A673 (cell line): Measurements from ENCODE around the gene RPTOR. TPM values are rescaled to one million over a fixed set of nuclear protein-coding genes. Genes with fewer than 3 reads are reported as not detected.

ENCODE experiments used
- BruUV-seq: library from RNA; stranded (reverse); fragments of 400-500 nt; replicated peaks from 2 replicates; lab custom pipeline; 2021; lab: Mats Ljungman, UMichigan
- CTCF ChIA-PET: fragments of 300-600 bp; sonication (Branson Sonifier 250); formaldehyde crosslinking; loops from one replicate; lab custom pipeline; 2022; ENCODE audit warnings: antibody characterized with exemption; lab: Charles Lee
- POLR2A ChIA-PET: fragments of 300-600 bp; sonication (Branson Sonifier 250); formaldehyde crosslinking; loops from one replicate; lab custom pipeline; 2022; ENCODE audit warnings: antibody characterized with exemption; ENCODE audit not compliant: low non-redundant PET; lab: Charles Lee
- DNase-seq: peaks from one replicate; pipeline ENCODE4 v3.0.0-alpha.2; 2015; ENCODE audit warnings: low spot score
- H3K27ac ChIP-seq: fragments of 200-600 bp; sonication (generic); 2 replicates; pipeline ENCODE4 v1.5.1; 2016; ENCODE audit warnings: mixed run types, low read depth, mild to moderate bottlenecking, mixed read lengths, antibody characterized with exemption, low read length; ENCODE audit not compliant: poor library complexity, severe bottlenecking
- H3K27me3 ChIP-seq: fragments of 200-600 bp; sonication (generic); replicated peaks from 2 replicates; pipeline ENCODE4 v1.6.1; 2017; ENCODE audit warnings: mixed run types, low read depth, mild to moderate bottlenecking, mixed read lengths, antibody characterized with exemption, low read length; ENCODE audit not compliant: insufficient read depth, poor library complexity
- H3K36me3 ChIP-seq: fragments of 200-600 bp; sonication (generic); 2 replicates; pipeline ENCODE4 v1.6.1; 2016; ENCODE audit warnings: mixed run types, mild to moderate bottlenecking, mixed read lengths, antibody characterized with exemption, low read length; ENCODE audit not compliant: insufficient read depth, poor library complexity, severe bottlenecking
- H3K4me1 ChIP-seq: fragments of 200-600 bp; sonication (generic); 2 replicates; pipeline ENCODE4 v1.6.1; 2017; ENCODE audit warnings: mixed run types, mild to moderate bottlenecking, mixed read lengths, antibody characterized with exemption, low read length; ENCODE audit not compliant: insufficient read depth, poor library complexity, severe bottlenecking
- H3K4me3 ChIP-seq: fragments of 200-600 bp; sonication (generic); 2 replicates; pipeline ENCODE4 v1.5.1; 2016; ENCODE audit warnings: low read depth, mixed run types, mild to moderate bottlenecking, mixed read lengths, low read length; ENCODE audit not compliant: poor library complexity, severe bottlenecking
- H3K9me3 ChIP-seq: fragments of 200-600 bp; sonication (generic); 2 replicates; pipeline ENCODE4 v1.6.1; 2016; ENCODE audit warnings: mixed run types, low read depth, mild to moderate bottlenecking, mixed read lengths, antibody characterized with exemption, low read length; ENCODE audit not compliant: poor library complexity, severe bottlenecking
- EZH2 ChIP-seq: fragments of 200-600 bp; sonication (generic); IDR thresholded peaks from 2 replicates; pipeline ENCODE4 v1.6.1; 2017; ENCODE audit warnings: borderline replicate concordance, low read depth, mild to moderate bottlenecking, mixed read lengths, antibody characterized with exemption, low read length; ENCODE audit not compliant: poor library complexity, severe bottlenecking
- intact Hi-C: fragments of 100-400 bp; cut with micrococcal nuclease; formaldehyde crosslinking; loops from one replicate; pipeline ENCODE4 v1.10.0; 2022; ENCODE audit not compliant: unreplicated experiment
- total RNA-seq: library from RNA; stranded (reverse); gene quantifications from 2 replicates; pipeline ENCODE4 v1.2.3, GENCODE V29; 2021
- TF ChIP-seq, protein P1 (sequence below): fragments of 300-800, 200-600 bp; sonication (generic); conservative IDR thresholded peaks from 2 replicates; pipeline ENCODE4 v1.5.1; 2017; ENCODE audit warnings: low read depth, mild to moderate bottlenecking, antibody characterized with exemption, low read length, moderate library complexity, mixed read lengths

Gene RPTOR
- total RNA-seq, 1 experiment from 2014 or later = 55.2 TPM

DNA sequence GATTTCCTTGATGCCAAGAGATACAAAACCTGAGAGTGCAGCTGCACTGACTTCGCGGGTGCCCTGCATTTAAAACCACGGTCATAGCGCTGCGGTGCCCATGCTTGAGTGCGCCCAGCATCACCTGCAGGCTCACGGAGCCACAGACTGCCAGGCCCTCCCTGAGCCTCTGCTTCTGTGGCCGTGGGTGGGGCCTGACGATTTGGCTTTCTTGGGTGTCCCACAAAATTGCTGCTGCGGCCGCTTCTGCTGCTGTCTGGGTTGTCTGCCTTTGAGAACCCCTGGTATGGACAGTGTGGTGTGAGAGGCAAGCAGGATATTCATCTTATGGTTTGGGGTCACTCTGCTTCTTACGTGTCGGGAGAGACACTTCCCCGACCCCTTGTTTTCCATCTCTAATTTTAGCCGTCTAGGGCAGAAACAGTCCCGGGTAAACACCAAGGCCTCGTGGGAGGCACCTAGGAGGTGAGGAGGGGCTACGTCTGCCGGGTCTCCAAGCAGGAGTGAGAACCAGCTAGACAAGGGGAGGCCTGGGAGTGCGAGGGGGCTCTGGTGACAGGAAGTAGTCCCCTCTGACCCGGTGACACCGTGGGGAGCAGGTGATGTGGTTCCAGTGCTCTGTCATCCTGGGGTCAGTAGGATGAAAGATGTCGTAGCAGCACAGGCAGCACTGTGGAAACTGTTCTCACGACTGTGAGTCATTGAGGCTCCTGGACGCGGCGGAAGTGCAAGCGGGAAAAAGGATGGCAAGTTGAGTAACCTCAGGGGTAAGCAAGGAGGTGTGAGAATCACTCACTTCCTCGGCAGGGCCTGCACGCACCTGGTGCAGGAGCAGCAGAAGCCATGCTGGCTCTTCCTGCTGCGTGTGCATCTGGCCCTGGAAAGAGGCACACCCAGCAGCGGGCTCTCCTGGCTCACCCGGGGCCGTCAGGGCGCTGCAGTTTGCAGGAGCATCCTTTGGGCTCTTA lies 176.3 kb downstream of the RPTOR start:
- TF ChIP-seq EZH2 = no peak
- TF ChIP-seq, protein P1, sequence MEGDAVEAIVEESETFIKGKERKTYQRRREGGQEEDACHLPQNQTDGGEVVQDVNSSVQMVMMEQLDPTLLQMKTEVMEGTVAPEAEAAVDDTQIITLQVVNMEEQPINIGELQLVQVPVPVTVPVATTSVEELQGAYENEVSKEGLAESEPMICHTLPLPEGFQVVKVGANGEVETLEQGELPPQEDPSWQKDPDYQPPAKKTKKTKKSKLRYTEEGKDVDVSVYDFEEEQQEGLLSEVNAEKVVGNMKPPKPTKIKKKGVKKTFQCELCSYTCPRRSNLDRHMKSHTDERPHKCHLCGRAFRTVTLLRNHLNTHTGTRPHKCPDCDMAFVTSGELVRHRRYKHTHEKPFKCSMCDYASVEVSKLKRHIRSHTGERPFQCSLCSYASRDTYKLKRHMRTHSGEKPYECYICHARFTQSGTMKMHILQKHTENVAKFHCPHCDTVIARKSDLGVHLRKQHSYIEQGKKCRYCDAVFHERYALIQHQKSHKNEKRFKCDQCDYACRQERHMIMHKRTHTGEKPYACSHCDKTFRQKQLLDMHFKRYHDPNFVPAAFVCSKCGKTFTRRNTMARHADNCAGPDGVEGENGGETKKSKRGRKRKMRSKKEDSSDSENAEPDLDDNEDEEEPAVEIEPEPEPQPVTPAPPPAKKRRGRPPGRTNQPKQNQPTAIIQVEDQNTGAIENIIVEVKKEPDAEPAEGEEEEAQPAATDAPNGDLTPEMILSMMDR = no peak
- no TSS peak for BruUV-seq
- POLR2A ChIA-PET = no interaction called here
- CTCF ChIA-PET = no interaction called here
- Histone ChIP-seq H3K27me3 (no peaks in the 10 kb centered on the region), H3K4me1 (peaks cover 28% of the 10 kb centered on the region), H3K4me3 (no peak overlapping the region), H3K9me3 (no peaks in the 10 kb centered on the region), H3K27ac (no peak overlapping the region), H3K36me3 (no peaks in the 10 kb centered on the region)
- DNase-seq = no peak
- intact Hi-C loops = no loop called here

DNA sequence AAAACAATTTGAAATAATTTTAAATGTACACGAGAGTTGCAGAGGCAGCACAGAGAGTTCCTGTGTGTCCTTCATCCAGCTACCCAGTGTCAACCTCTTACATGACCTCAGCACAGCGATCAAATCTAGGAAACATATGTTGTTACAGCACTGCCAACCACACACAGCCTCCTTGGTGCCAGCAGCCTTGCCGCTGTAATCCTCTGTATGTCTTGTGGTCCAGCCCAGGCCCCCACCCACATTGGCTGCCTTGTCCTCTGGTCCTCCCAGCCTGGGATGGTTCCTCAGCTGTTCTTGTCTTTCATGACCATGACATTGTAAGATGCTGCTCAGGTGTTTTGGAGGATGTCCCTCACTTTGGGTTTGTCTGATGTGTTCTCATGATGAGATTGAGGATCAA lies 178.0 kb downstream of the RPTOR start:
- H3K4me1 ChIP-seq = peaks cover 29% of the 10 kb centered on the region
- no peaks in the 10 kb centered on the region for H3K9me3 ChIP-seq
- DNase-seq = no peak
- TF ChIP-seq, protein P1 = no peak
- no peak for TF ChIP-seq EZH2
- POLR2A ChIA-PET = no interaction called here
- no peaks in the 10 kb centered on the region for H3K36me3 ChIP-seq
- BruUV-seq = no TSS peak
- no peaks in the 10 kb centered on the region for H3K27me3 ChIP-seq
- CTCF ChIA-PET = no interaction called here
- no peak overlapping the region for H3K4me3 ChIP-seq
- H3K27ac ChIP-seq = no peak overlapping the region
- intact Hi-C loops = no loop called here

GRCh38 chr17:80724775-80725266 lies 180.2 kb downstream of the RPTOR start:
- peak overlapping the region; percentile 41 for H3K27ac ChIP-seq
- POLR2A ChIA-PET = no interaction called here
- H3K36me3 ChIP-seq = no peaks in the 10 kb centered on the region
- no peaks in the 10 kb centered on the region for H3K9me3 ChIP-seq
- peaks cover 21% of the 10 kb centered on the region for H3K4me1 ChIP-seq
- no peak for TF ChIP-seq EZH2
- TF ChIP-seq, protein P1 = no peak
- H3K27me3 ChIP-seq = no peaks in the 10 kb centered on the region
- DNase-seq = peak; percentile 87
- no peak overlapping the region for H3K4me3 ChIP-seq
- CTCF ChIA-PET = no interaction called here
- intact Hi-C loops = no loop called here
- BruUV-seq = no TSS peak
